ENCODE results near the gene SEPTIN11.
A peak's percentile ranks its signal among the peaks of the same experiment; 100 is the strongest.

SEPTIN11 gene

GRCh38 chr4:76947369-76947768 is 2.2 kb upstream of the SEPTIN11 start:
- Histone ChIP-seq H3K27ac (no peak overlapping the region), H3K4me3 (ENCODE audit: low read depth, low read length) (no peak overlapping the region), H3K79me2 (no peaks in the 10 kb centered on the region), H3K4me1 (no peaks in the 10 kb centered on the region), H2AFZ (no peak overlapping the region), H3K27me3 (ENCODE audit: control insufficient read depth, insufficient read depth, low read length) (no peaks in the 10 kb centered on the region), H3K36me3 (ENCODE audit: control insufficient read depth, insufficient read depth, low read length) (no peaks in the 10 kb centered on the region), H3K9me3 (ENCODE audit: control insufficient read depth, low read length) (no peaks in the 10 kb centered on the region), H3K9ac (no peak overlapping the region), H3K4me2 (ENCODE audit: low read length) (no peak overlapping the region)
- no peak for TF ChIP-seq CTCF (IDR thresholded peaks at IDR 0.05)

- no peaks in the 10 kb centered on the region for H3K27me3 ChIP-seq (ENCODE audit: control insufficient read depth, insufficient read depth, low read length)
- peak overlapping the region; percentile 84 for H2AFZ ChIP-seq
- H3K9me3 ChIP-seq (ENCODE audit: control insufficient read depth, low read length): no peaks in the 10 kb centered on the region
- peak overlapping the region; percentile 79 for H3K27ac ChIP-seq
- H3K4me3 ChIP-seq (ENCODE audit: low read depth, low read length): peak overlapping the region; percentile 70
- TF ChIP-seq CTCF (IDR thresholded peaks at IDR 0.05): no peak
- H3K9ac ChIP-seq: peak overlapping the region; percentile 28
- H3K79me2 ChIP-seq: no peaks in the 10 kb centered on the region
- H3K4me1 ChIP-seq: no peaks in the 10 kb centered on the region
- peak overlapping the region; percentile 85 for H3K4me2 ChIP-seq (ENCODE audit: low read length)
- no peaks in the 10 kb centered on the region for H3K36me3 ChIP-seq (ENCODE audit: control insufficient read depth, insufficient read depth, low read length)
Observed at GRCh38 chr4:76948443-76949275, 893 bp upstream of the SEPTIN11 start.

GRCh38 chr4:76950052-76950955 is 752 bp downstream of the SEPTIN11 start:
- TF ChIP-seq CTCF (IDR thresholded peaks at IDR 0.05): no peak
- H3K4me2 ChIP-seq (ENCODE audit: low read length): peak overlapping the region; percentile 85
- no peaks in the 10 kb centered on the region for H3K79me2 ChIP-seq
- no peaks in the 10 kb centered on the region for H3K4me1 ChIP-seq
- no peaks in the 10 kb centered on the region for H3K36me3 ChIP-seq (ENCODE audit: control insufficient read depth, insufficient read depth, low read length)
- H3K4me3 ChIP-seq (ENCODE audit: low read depth, low read length): peak overlapping the region; percentile 70
- H2AFZ ChIP-seq: peak overlapping the region; percentile 84
- no peak overlapping the region for H3K9ac ChIP-seq
- H3K27me3 ChIP-seq (ENCODE audit: control insufficient read depth, insufficient read depth, low read length): no peaks in the 10 kb centered on the region
- H3K27ac ChIP-seq: peak overlapping the region; percentile 79
- no peaks in the 10 kb centered on the region for H3K9me3 ChIP-seq (ENCODE audit: control insufficient read depth, low read length)

GRCh38 chr4:76950956-76951671 is 1.6 kb downstream of the SEPTIN11 start:
- Histone ChIP-seq H2AFZ (peak overlapping the region; percentile 84), H3K4me3 (ENCODE audit: low read depth, low read length) (peak overlapping the region; percentile 70), H3K4me2 (ENCODE audit: low read length) (peak overlapping the region; percentile 85), H3K9me3 (ENCODE audit: control insufficient read depth, low read length) (no peaks in the 10 kb centered on the region), H3K79me2 (no peaks in the 10 kb centered on the region), H3K4me1 (no peaks in the 10 kb centered on the region), H3K9ac (no peak overlapping the region), H3K36me3 (ENCODE audit: control insufficient read depth, insufficient read depth, low read length) (no peaks in the 10 kb centered on the region), H3K27me3 (ENCODE audit: control insufficient read depth, insufficient read depth, low read length) (no peaks in the 10 kb centered on the region), H3K27ac (no peak overlapping the region)
- TF ChIP-seq CTCF (IDR thresholded peaks at IDR 0.05): no peak
